Measurements from ENCODE around the gene PDGFRB. TPM values are rescaled to one million over a fixed set of nuclear protein-coding genes. Genes with fewer than 3 reads are reported as not detected.

The PDGFRB gene
- total and polyA plus RNA-seq, 2 of the 8 experiments (the other 6 are each of a cell fraction or from before 2014, with no cell fraction given) = 4.2 to 13.7 TPM

GRCh38 chr5:150068961-150069645 is 86.5 kb downstream of the PDGFRB start:
- no peaks in the 10 kb centered on the region for H3K36me3 ChIP-seq (ENCODE audit: control insufficient read depth in 2 of 4, insufficient read depth in 4 of 4, low read length in 3 of 4)
- H2BK5ac ChIP-seq (ENCODE audit: low read depth, low read length) = no peak overlapping the region
- no peak overlapping the region for H3K9ac ChIP-seq (replicated peaks in 1 of 4; ENCODE audit: extremely low read depth in 1 of 4, low read depth in 3 of 4, low read length in 3 of 4)
- H3K79me1 ChIP-seq (ENCODE audit: low read depth, low read length) = no peaks in the 10 kb centered on the region
- no peak overlapping the region for H3K14ac ChIP-seq (ENCODE audit: insufficient read length)
- no peak overlapping the region for H3K23ac ChIP-seq (ENCODE audit: insufficient read length)
- peak overlapping the region; percentile 66; the same call in 1 of the 2 replicates for H2AFZ ChIP-seq (ENCODE audit: low read length)
- no peak overlapping the region for H3K56ac ChIP-seq (replicated peaks; ENCODE audit: insufficient read length, low read depth, low read length)
- ChIA-PET CTCF (ENCODE audit: partially characterized antibody) (interaction anchor here (0.6 to 1.6 kb wide), 13 partner anchors 33 to 233 kb away, joined by 3 to 9 read pairs (median 3); no protein-coding TSS in a partner anchor), POLR2A (ENCODE audit: partially characterized antibody) (interaction anchor here (0.6 to 1.4 kb wide), 2 partner anchors 12 to 34 kb away, joined by 3 to 6 read pairs; no protein-coding TSS in a partner anchor)
- no peak overlapping the region for H2BK20ac ChIP-seq (ENCODE audit: low read length)
- H3K9me3 ChIP-seq (ENCODE audit: insufficient read depth in 2 of 2, low read depth in 1 of 2, low read length in 1 of 2) = no peaks in the 10 kb centered on the region
- DNase-seq (ENCODE audit: low read depth in 1 of 2, low spot score in 2 of 2) (no peak), FAIRE-seq (no peak)
- no peak overlapping the region for H3K27ac ChIP-seq (ENCODE audit: low read depth, low read length)
- no peak overlapping the region for H2AK5ac ChIP-seq (ENCODE audit: low read depth, low read length)
- no peak overlapping the region for H4K5ac ChIP-seq (ENCODE audit: insufficient read length, low read depth, low read length)
- H3K27me3 ChIP-seq (replicated peaks in 1 of 4; ENCODE audit: control insufficient read depth in 3 of 4, extremely low read depth in 1 of 4, insufficient read depth in 3 of 4, low read length in 3 of 4) = no peaks in the 10 kb centered on the region; a peak in 1 of 7 replicates
- H3K23me2 ChIP-seq (ENCODE audit: low read depth, low read length) = no peaks in the 10 kb centered on the region
- 93% methylated on average over 11 of the region's 12 CpGs; no CpG with 5 or more reads in 1 of the 2 experiments for WGBS, 2 experiments (ENCODE audit: extremely low coverage in 1 of 2, insufficient coverage in 1 of 2, insufficient read length in 1 of 2, insufficient replicate concordance in 2 of 2, low coverage in 1 of 2, low lambda C conversion rate in 2 of 2, missing lambda C conversion rate in 1 of 2)
- no peak overlapping the region for H3K4me2 ChIP-seq (ENCODE audit: insufficient read depth in 1 of 2, low read depth in 2 of 2, low read length in 2 of 2)
- no peak overlapping the region for H4K91ac ChIP-seq (replicated peaks; ENCODE audit: insufficient read length, low read length)
- no peaks in the 10 kb centered on the region for H3K79me2 ChIP-seq (ENCODE audit: control insufficient read depth in 1 of 2, insufficient read depth in 2 of 2, low read length in 2 of 2)
- no peak overlapping the region for H2BK12ac ChIP-seq (ENCODE audit: low read depth, low read length)
- H4K8ac ChIP-seq (ENCODE audit: extremely low read depth, insufficient read depth, low read length) = no peak overlapping the region; the same call in 1 of the 2 replicates
- no peak overlapping the region for H2BK120ac ChIP-seq (replicated peaks; ENCODE audit: low read depth, low read length)
- H3K4me3 ChIP-seq (ENCODE audit: extremely low read depth in 1 of 4, insufficient read depth in 2 of 4, low read depth in 3 of 4, low read length in 4 of 4) = no peak overlapping the region
- H3K4me1 ChIP-seq (replicated peaks in 1 of 4; ENCODE audit: control insufficient read depth in 3 of 4, insufficient read depth in 4 of 4, low read length in 3 of 4) = peaks cover 0 to 18% (median 4%) of the 10 kb centered on the region in 4 experiments; a peak in 5 of 7 replicates
- no peak overlapping the region for H3K18ac ChIP-seq (ENCODE audit: extremely low read depth, low read length)
- H3K4ac ChIP-seq (replicated peaks; ENCODE audit: insufficient read length, low read depth, low read length) = no peak overlapping the region
- no peaks in the 10 kb centered on the region for H4K20me1 ChIP-seq (replicated peaks in 1 of 2; ENCODE audit: control insufficient read depth in 1 of 2, insufficient read depth in 2 of 2, low read length in 2 of 2)
- no peak overlapping the region for H2BK15ac ChIP-seq (ENCODE audit: low read length)
- TF ChIP-seq SP2 (IDR thresholded peaks at IDR 0.05; ENCODE audit: low read length) = no peak
- TF ChIP-seq POU5F1 (IDR thresholded peaks at IDR 0.05; ENCODE audit: low read depth, low read length) = no peak
- no peak for TF ChIP-seq RNF2 (IDR thresholded peaks at IDR 0.05; ENCODE audit: borderline replicate concordance, low read depth, low read length, missing control alignments, poor library complexity, severe bottlenecking)
- no peak for TF ChIP-seq ATF3 (IDR thresholded peaks at IDR 0.05; ENCODE audit: insufficient read depth, low read depth, low read length)
- no peak for TF ChIP-seq JUND (IDR thresholded peaks at IDR 0.05; ENCODE audit: low read length)
- TF ChIP-seq BCL11A (IDR thresholded peaks at IDR 0.05; ENCODE audit: low read depth in 2 of 2, low read length in 2 of 2) = no peak
- TF ChIP-seq CHD2 (IDR thresholded peaks at IDR 0.05; ENCODE audit: low read length) = no peak
- no peak for TF ChIP-seq SP1 (IDR thresholded peaks at IDR 0.05; ENCODE audit: low read depth, low read length)
- no peak for TF ChIP-seq EP300 (IDR thresholded peaks at IDR 0.05; ENCODE audit: borderline replicate concordance in 1 of 2, low read depth in 2 of 2, low read length in 2 of 2)
- no peak for TF ChIP-seq NRF1 (IDR thresholded peaks at IDR 0.05; ENCODE audit: low read depth, low read length)
- no peak for TF ChIP-seq FOSL1 (IDR thresholded peaks at IDR 0.05; ENCODE audit: insufficient read depth, low read depth, low read length)
- no peak for TF ChIP-seq KDM5A (IDR thresholded peaks at IDR 0.05; ENCODE audit: low read length)

All from H1 (cell line).